ENCODE results near the gene CST6. TPM values are rescaled to one million over a fixed set of nuclear protein-coding genes. Genes with fewer than 3 reads are reported as not detected.

The CST6 gene
- total RNA-seq, 2 donors from 2014 or later, result 0.36 to 6.5 TPM

GRCh38 chr11:66045177-66045639 is 33.4 kb downstream of the CST6 start:
- Histone ChIP-seq H3K27me3 (replicated peaks; ENCODE audit: insufficient read depth) (no peaks in the 10 kb centered on the region), H3K9me3 (no peaks in the 10 kb centered on the region), H3K4me1 (replicated peaks) (peaks cover 4% of the 10 kb centered on the region), H3K27ac (no peak overlapping the region), H3K4me3 (no peak overlapping the region), H3K36me3 (no peaks in the 10 kb centered on the region)
- 12% methylated on average over 10 of the region's 11 CpGs for WGBS
- intact Hi-C loops (cut with DNase I), result no loop called here
- TF ChIP-seq CTCF (IDR thresholded peaks at IDR 0.05), result peak; percentile 72 to 86 (median 74)
- TF ChIP-seq POLR2A (IDR thresholded peaks at IDR 0.05), result no peak
- peak; percentile 35 for TF ChIP-seq POLR2AphosphoS5 (IDR thresholded peaks at IDR 0.05)
- DNase-seq (ENCODE audit: low spot score), result peak; percentile 61

GRCh38 chr11:66046901-66047300 is 35.1 kb downstream of the CST6 start:
- H3K27ac ChIP-seq, result no peak overlapping the region
- intact Hi-C loops (cut with DNase I), result no loop called here
- no peaks in the 10 kb centered on the region for H3K9me3 ChIP-seq
- no peak for DNase-seq (ENCODE audit: low spot score)
- H3K4me3 ChIP-seq, result no peak overlapping the region
- no peaks in the 10 kb centered on the region for H3K36me3 ChIP-seq
- no peaks in the 10 kb centered on the region for H3K27me3 ChIP-seq (replicated peaks; ENCODE audit: insufficient read depth)
- TF ChIP-seq CTCF (IDR thresholded peaks at IDR 0.05) (no peak), POLR2AphosphoS5 (IDR thresholded peaks at IDR 0.05) (no peak), POLR2A (IDR thresholded peaks at IDR 0.05) (no peak)
- WGBS, result 100% methylated on average over 3 of the region's 3 CpGs
- peaks cover 4% of the 10 kb centered on the region for H3K4me1 ChIP-seq (replicated peaks)

- no peak for DNase-seq (ENCODE audit: low spot score)
- TF ChIP-seq POLR2A (IDR thresholded peaks at IDR 0.05), result no peak
- TF ChIP-seq CTCF (IDR thresholded peaks at IDR 0.05), result no peak
- Histone ChIP-seq H3K9me3 (no peaks in the 10 kb centered on the region), H3K36me3 (no peaks in the 10 kb centered on the region), H3K27ac (no peak overlapping the region), H3K4me1 (replicated peaks) (peaks cover 4% of the 10 kb centered on the region), H3K27me3 (replicated peaks; ENCODE audit: insufficient read depth) (no peaks in the 10 kb centered on the region), H3K4me3 (no peak overlapping the region)
- intact Hi-C loops (cut with DNase I), result loop anchor here (2.0 kb wide), 1 partner anchor 45 kb away; the partner anchor contains the start of genes BANF1 and EIF1AD
- 68% methylated on average over 11 of the region's 11 CpGs for WGBS
Measured at GRCh38 chr11:66047541-66048365, 35.9 kb downstream of the CST6 start.

GRCh38 chr11:66048547-66049323 is 36.9 kb downstream of the CST6 start, which contains the start of gene GAL3ST3:
Gene GAL3ST3, minus strand, starts transcription at chr11:66049161. Its CDS starts 3,746 bp downstream, at chr11:66045415.
- Histone ChIP-seq H3K9me3 (no peaks in the 10 kb centered on the region), H3K36me3 (no peaks in the 10 kb centered on the region), H3K4me3 (no peak within 1 kb of the TSS), H3K4me1 (replicated peaks) (peaks cover 7% of the 10 kb centered on the region), H3K27ac (no peak within 1 kb of the TSS), H3K27me3 (replicated peaks; ENCODE audit: insufficient read depth) (no peaks in the 10 kb centered on the region)
- intact Hi-C loops (cut with DNase I), result loop anchor here (2.0 kb wide), 1 partner anchor 46 kb away; the partner anchor contains the start of genes BANF1 and EIF1AD
- no peak for TF ChIP-seq CTCF (IDR thresholded peaks at IDR 0.05)
- DNase-seq (ENCODE audit: low spot score), result no peak
- 13% methylated on average over 28 of the region's 39 CpGs for WGBS

All from prostate gland (tissue), 2 donors.